HCT116 (cell line): Measurements from ENCODE around the gene FGGY. TPM values are rescaled to one million over a fixed set of nuclear protein-coding genes. Genes with fewer than 3 reads are reported as not detected.

Experiments
- ATAC-seq: fragments of 200-7000 bp; cut with Tn5 transposase; 2 replicates; pipeline ENCODE4 v1.9.1; 2020; ENCODE audit warnings: mild to moderate bottlenecking, moderate library complexity
- BruUV-seq: library from RNA; stranded (reverse); fragments of 400-500 nt; replicated peaks from 2 replicates; lab custom pipeline; 2021; lab: Mats Ljungman, UMichigan
- CTCF ChIA-PET: fragments of 300-600 bp; sonication (Branson Sonifier 250); formaldehyde crosslinking; loops from one replicate; lab custom pipeline; 2021; ENCODE audit warnings: antibody characterized with exemption; lab: Charles Lee
- POLR2A ChIA-PET: fragments of 300-600, 350-600 bp; sonication (Branson Sonifier 250); formaldehyde crosslinking; loops from one replicate; lab custom pipeline; 2021; ENCODE audit warnings: antibody characterized with exemption; lab: Charles Lee
- RAD21 ChIA-PET, 2 experiments: fragments of 300-600 bp; sonication (Branson Sonifier 250); formaldehyde crosslinking; loops; one replicate each; lab custom pipeline; 2023; ENCODE audit warnings: low total read pairs in 2 of 2; ENCODE audit not compliant: uncharacterized antibody in 2 of 2, unreplicated experiment in 2 of 2, low non-redundant PET in 1 of 2; lab: Charles Lee
- DNase-seq: peaks from one replicate; pipeline ENCODE4 v3.0.0-alpha.2; 2010; ENCODE audit warnings: low read depth, low spot score
- H2AFZ ChIP-seq: fragments of 200-600 bp; shearing (Covaris generic), sonication (generic); 2 replicates; pipeline ENCODE4 v1.6.1; 2017; ENCODE audit warnings: low read depth, mixed run types, mixed read lengths, antibody characterized with exemption, low read length; ENCODE audit not compliant: poor library complexity, severe bottlenecking
- H3K27ac ChIP-seq: 2 replicates; pipeline ENCODE4 v1.5.1; 2012; ENCODE audit warnings: low read depth, low read length
- H3K27me3 ChIP-seq: fragments of 200-600 bp; sonication (generic); 2 replicates; pipeline ENCODE4 v1.6.1; 2016; ENCODE audit warnings: mixed run types, low read length, mixed read lengths; ENCODE audit not compliant: insufficient read depth
- H3K36me3 ChIP-seq, 2 experiments: fragments of 200-500 bp in 1 of 2; fragments of 200-600 bp in 1 of 2; sonication (Bioruptor generic) in 1 of 2; sonication (generic) in 1 of 2; 2 replicates each; pipeline versions ENCODE4 v1.5.1 to v1.6.1; 2014 to 2016; ENCODE audit warnings: low read length in 2 of 2, inconsistent platforms in 1 of 2, mixed read lengths in 1 of 2, mixed run types in 1 of 2; ENCODE audit not compliant: insufficient read depth in 2 of 2, control insufficient read depth in 1 of 2
- H3K4me1 ChIP-seq, 2 experiments: fragments of 200-600 bp in 1 of 2; sonication (generic) in 1 of 2; 2 replicates each; pipeline versions ENCODE4 v1.5.1 to v1.6.1; 2012 to 2017; ENCODE audit warnings: low read length in 2 of 2, inconsistent platforms in 1 of 2, mild to moderate bottlenecking in 1 of 2, mixed read lengths in 1 of 2, mixed run types in 1 of 2, moderate library complexity in 1 of 2; ENCODE audit not compliant: insufficient read depth in 2 of 2, control insufficient read depth in 1 of 2
- H3K4me2 ChIP-seq: fragments of 200-600 bp; sonication (generic); 2 replicates; pipeline ENCODE4 v1.6.1; 2017; ENCODE audit warnings: mixed run types, low read length, mixed read lengths
- H3K4me3 ChIP-seq, 2 experiments: fragments of 200-600 bp in 1 of 2; sonication (generic) in 1 of 2; replicated peaks in 1 of 2; 2 replicates each; pipeline ENCODE4 v1.5.1; 2011 to 2016; ENCODE audit warnings: low read length in 2 of 2, control low read depth in 1 of 2, low read depth in 1 of 2, mild to moderate bottlenecking in 1 of 2, mixed read lengths in 1 of 2, mixed run types in 1 of 2
- H3K79me2 ChIP-seq: fragments of 200-600 bp; sonication (generic); 2 replicates; pipeline ENCODE4 v1.6.1; 2017; ENCODE audit warnings: mild to moderate bottlenecking, mixed run types, low read length, moderate library complexity, mixed read lengths; ENCODE audit not compliant: insufficient read depth
- H3K9ac ChIP-seq: fragments of 200-600 bp; sonication (generic); 2 replicates; pipeline ENCODE4 v1.6.1; 2016; ENCODE audit warnings: low read length, mixed read lengths
- H3K9me2 ChIP-seq: fragments of 200-600 bp; sonication (generic), shearing (Covaris generic); 2 replicates; pipeline ENCODE4 v1.6.1; 2017; ENCODE audit warnings: mixed run types, mild to moderate bottlenecking, moderate library complexity; ENCODE audit not compliant: insufficient read depth
- H3K9me3 ChIP-seq, 2 experiments: fragments of 200-500 bp in 1 of 2; fragments of 200-600 bp in 1 of 2; sonication (Bioruptor generic) in 1 of 2; sonication (generic) in 1 of 2; 2 replicates each; pipeline ENCODE4 v1.6.1; 2014 to 2017; ENCODE audit warnings: low read length in 2 of 2, mixed read lengths in 2 of 2, inconsistent platforms in 1 of 2, low read depth in 1 of 2, mild to moderate bottlenecking in 1 of 2, mixed run types in 1 of 2, moderate library complexity in 1 of 2; ENCODE audit not compliant: control insufficient read depth in 1 of 2, insufficient read depth in 1 of 2
- H4K20me1 ChIP-seq: fragments of 200-600 bp; sonication (generic), shearing (Covaris generic); 2 replicates; pipeline ENCODE4 v1.6.1; 2017; ENCODE audit warnings: mixed run types, mild to moderate bottlenecking, moderate library complexity; ENCODE audit not compliant: insufficient read depth
- ATF3 ChIP-seq: IDR thresholded peaks from 2 replicates; pipeline ENCODE4 v1.6.1; 2012
- CEBPB ChIP-seq: IDR thresholded peaks from 2 replicates; pipeline ENCODE4 v1.6.1; 2012; ENCODE audit warnings: low read depth
- EGR1 ChIP-seq: IDR thresholded peaks from 2 replicates; pipeline ENCODE4 v1.6.1; 2012; ENCODE audit warnings: low read depth
- EZH2 ChIP-seq: fragments of 200-600 bp; sonication (generic); IDR thresholded peaks from 2 replicates; pipeline ENCODE4 v1.6.1; 2017; ENCODE audit warnings: antibody characterized with exemption, mixed run types
- JUND ChIP-seq: IDR thresholded peaks from 2 replicates; pipeline ENCODE4 v1.6.1; 2012
- POLR2A ChIP-seq: IDR thresholded peaks from 2 replicates; pipeline ENCODE4 v1.7.0; 2011; ENCODE audit warnings: borderline replicate concordance; ENCODE audit not compliant: insufficient read depth, insufficient read length; ENCODE audit errors: extremely low read depth
- REST ChIP-seq: IDR thresholded peaks from 2 replicates; pipeline ENCODE4 v1.6.1; 2012; ENCODE audit warnings: low read depth
- SIN3A ChIP-seq: IDR thresholded peaks from 2 replicates; pipeline ENCODE4 v1.6.1; 2012; ENCODE audit warnings: low read depth
- SRF ChIP-seq: IDR thresholded peaks from 2 replicates; pipeline ENCODE4 v1.6.1; 2012; ENCODE audit warnings: low read depth
- TCF7L2 ChIP-seq: IDR thresholded peaks from 2 replicates; pipeline ENCODE4 v1.7.0; 2011; ENCODE audit warnings: borderline replicate concordance, inconsistent platforms; ENCODE audit not compliant: insufficient read depth, insufficient read length; ENCODE audit errors: extremely low read depth
- ZBTB33 ChIP-seq: IDR thresholded peaks from 2 replicates; pipeline ENCODE4 v1.6.1; 2011; ENCODE audit warnings: mild to moderate bottlenecking, low read length, moderate library complexity; ENCODE audit not compliant: insufficient replicate concordance; ENCODE audit errors: extremely low read depth
- ZFX ChIP-seq: fragments of 450-650 bp; IDR thresholded peaks from 2 replicates; pipeline ENCODE4 v1.6.1; 2017
- ZNF274 ChIP-seq: fragments of 200-500 bp; sonication (Bioruptor generic); IDR thresholded peaks from 2 replicates; pipeline ENCODE4 v1.6.1; 2014; ENCODE audit warnings: mild to moderate bottlenecking, low read depth, low read length, inconsistent platforms
- intact Hi-C: fragments of 100-400 bp; cut with micrococcal nuclease; formaldehyde crosslinking; loops from 2 replicates; pipeline ENCODE4 v1.10.0; 2022
- total RNA-seq: library from RNA; stranded (reverse); gene quantifications from one replicate; pipeline ENCODE4 v1.2.1, GENCODE V29; 2021; ENCODE audit not compliant: unreplicated experiment

The FGGY gene
- total RNA-seq, 1 experiment from 2014 or later, result 10.6 TPM

- TF ChIP-seq ZNF274 (no peak), TCF7L2 (no peak), CEBPB (0 out of 2 replicates have a peak, but pooled peaks have one; percentile 26), JUND (peak; percentile 49; the same call in 1 of the 2 replicates), POLR2A (no peak), ZFX (no peak)
Observed at GRCh38 chr1:59290193-59290949, 6.5 kb upstream of the FGGY start (continued).

GRCh38 chr1:59291561-59291960 is 5.3 kb upstream of the FGGY start:
- TF ChIP-seq EZH2 (no peak), EGR1 (no peak)
- Histone ChIP-seq H3K27me3 (no peaks in the 10 kb centered on the region), H3K9ac (no peak overlapping the region), H3K36me3 (no peaks in the 10 kb centered on the region), H3K9me2 (no peaks in the 10 kb centered on the region; the same call in 1 of the 2 replicates), H3K4me1 (peaks cover 6 to 23% of the 10 kb centered on the region in 2 experiments; a peak in 3 of 4 replicates), H4K20me1 (no peaks in the 10 kb centered on the region), H3K27ac (no peak overlapping the region), H3K79me2 (no peaks in the 10 kb centered on the region), H3K4me3 (no peak overlapping the region), H3K9me3 (no peaks in the 10 kb centered on the region), H2AFZ (no peak overlapping the region), H3K4me2 (no peak overlapping the region)
- no TSS peak for BruUV-seq
- ATAC-seq (no peak), DNase-seq (no peak)
- POLR2A ChIA-PET, result no interaction called here
- RAD21 ChIA-PET, result no interaction called here
- intact Hi-C loops, result loop anchor here (2.0 to 10.0 kb wide), 6 partner anchors 137 to 507 kb away; partner anchors contain the start of gene JUN
- CTCF ChIA-PET, result no interaction called here

GRCh38 chr1:59292562-59292961 is 4.3 kb upstream of the FGGY start:
- Histone ChIP-seq H3K27me3 (no peaks in the 10 kb centered on the region), H3K4me2 (no peak overlapping the region), H4K20me1 (no peaks in the 10 kb centered on the region), H3K27ac (no peak overlapping the region), H3K4me1 (peaks cover 6 to 30% of the 10 kb centered on the region in 2 experiments; a peak in 3 of 4 replicates), H3K9me2 (no peaks in the 10 kb centered on the region; the same call in 1 of the 2 replicates), H3K9ac (no peak overlapping the region), H3K4me3 (no peak overlapping the region), H2AFZ (no peak overlapping the region), H3K9me3 (no peaks in the 10 kb centered on the region), H3K79me2 (no peaks in the 10 kb centered on the region), H3K36me3 (no peaks in the 10 kb centered on the region)
- RAD21 ChIA-PET, result no interaction called here
- BruUV-seq, result no TSS peak
- no peak for DNase-seq
- intact Hi-C loops, result loop anchor here (10.0 kb wide), 5 partner anchors 138 to 478 kb away; no protein-coding TSS in a partner anchor
- POLR2A ChIA-PET, result no interaction called here
- ATAC-seq, result no peak
- CTCF ChIA-PET, result no interaction called here
- TF ChIP-seq ATF3 (no peak), SRF (no peak), REST (no peak), JUND (no peak), ZBTB33 (no peak), SIN3A (no peak)
